ENCODE results near the gene DDX39B.
A peak's percentile ranks its signal among the peaks of the same experiment; 100 is the strongest.

Gene DDX39B

DNA sequence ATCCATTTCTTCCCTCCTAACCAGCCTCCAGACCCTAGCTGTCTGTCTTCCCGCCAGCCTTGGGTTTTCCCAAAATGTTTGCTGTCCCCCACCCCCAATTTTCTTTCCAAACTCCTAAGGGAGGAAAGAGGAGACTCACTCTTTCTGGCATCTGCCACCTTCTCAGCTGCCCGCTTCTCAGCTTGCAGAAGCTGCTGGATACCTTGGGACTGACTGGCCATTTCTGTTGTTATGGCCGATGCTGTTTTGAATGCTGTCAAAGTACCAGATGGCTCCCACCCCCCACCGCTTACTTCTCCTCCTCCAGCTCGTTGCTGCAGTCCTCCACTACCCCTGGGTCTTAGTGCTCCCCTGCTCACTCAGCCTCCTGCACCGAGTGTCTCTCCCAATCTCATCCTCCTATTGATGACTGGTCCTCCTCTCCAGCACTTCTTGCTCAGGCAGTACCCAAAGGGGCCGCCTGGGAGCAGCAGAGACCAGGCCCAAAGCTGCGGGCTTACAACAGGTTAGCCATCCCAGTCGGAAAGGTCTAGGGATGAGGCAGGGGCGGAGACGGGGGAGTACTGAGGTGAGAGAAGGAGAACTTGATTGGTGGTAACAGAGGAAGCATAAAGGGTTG lies 4.6 kb upstream of the DDX39B start, which contains the start of gene ATP6V1G2 (continued):
- TF ChIP-seq ZIC2 (tag by site-specific recombination; IDR thresholded peaks at IDR 0.05) (peak; percentile 44; the same call in 1 of the 2 replicates), KLF10 (tag by site-specific recombination; IDR thresholded peaks at IDR 0.05) (peak; percentile 37; the same call in 1 of the 2 replicates), ZNF157 (tag by site-specific recombination; IDR thresholded peaks at IDR 0.05) (no peak), ZNF2 (tag by site-specific recombination; IDR thresholded peaks at IDR 0.05) (peak; percentile 60; the same call in 1 of the 2 replicates), KLF7 (tag by site-specific recombination; IDR thresholded peaks at IDR 0.05; ENCODE audit: borderline replicate concordance) (no peak), ZNF654 (tag by site-specific recombination; IDR thresholded peaks at IDR 0.05; ENCODE audit: low read depth) (peak; percentile 99), ZNF223 (tag by site-specific recombination; IDR thresholded peaks at IDR 0.05) (no peak), ZNF501 (tag by site-specific recombination; IDR thresholded peaks at IDR 0.05) (peak; percentile 49; the same call in 1 of the 2 replicates), RBAK (tag by site-specific recombination; IDR thresholded peaks at IDR 0.05) (no peak), ZNF16 (tag by site-specific recombination; IDR thresholded peaks at IDR 0.05; ENCODE audit: low read depth) (no peak), SCRT1 (tag by site-specific recombination; IDR thresholded peaks at IDR 0.05; ENCODE audit: borderline replicate concordance) (peak; percentile 99), ZNF274 (IDR thresholded peaks at IDR 0.05; ENCODE audit: low read length) (no peak), ZNF274 (tag by site-specific recombination; IDR thresholded peaks at IDR 0.05; ENCODE audit: borderline replicate concordance) (no peak), ZEB2 (tag by site-specific recombination; IDR thresholded peaks at IDR 0.05) (peak; percentile 85; the same call in 1 of the 2 replicates), ZNF341 (tag by site-specific recombination; IDR thresholded peaks at IDR 0.05; ENCODE audit: low read depth) (no peak), ZNF785 (tag by site-specific recombination; IDR thresholded peaks at IDR 0.05) (no peak), ZNF214 (tag by site-specific recombination; IDR thresholded peaks at IDR 0.05; ENCODE audit: borderline replicate concordance) (no peak), ZNF843 (tag by site-specific recombination; IDR thresholded peaks at IDR 0.05) (no peak), ZFP69B (tag by site-specific recombination; IDR thresholded peaks at IDR 0.05) (0 out of 2 replicates have a peak, but pooled peaks have one; percentile 31), ZNF510 (tag by site-specific recombination; IDR thresholded peaks at IDR 0.05; ENCODE audit: insufficient replicate concordance) (no peak), SETDB1 (IDR thresholded peaks at IDR 0.05; ENCODE audit: insufficient read length, low read length) (no peak), ZNF473 (tag by site-specific recombination; IDR thresholded peaks at IDR 0.05) (no peak)
- TF ChIP-seq, protein P1, sequence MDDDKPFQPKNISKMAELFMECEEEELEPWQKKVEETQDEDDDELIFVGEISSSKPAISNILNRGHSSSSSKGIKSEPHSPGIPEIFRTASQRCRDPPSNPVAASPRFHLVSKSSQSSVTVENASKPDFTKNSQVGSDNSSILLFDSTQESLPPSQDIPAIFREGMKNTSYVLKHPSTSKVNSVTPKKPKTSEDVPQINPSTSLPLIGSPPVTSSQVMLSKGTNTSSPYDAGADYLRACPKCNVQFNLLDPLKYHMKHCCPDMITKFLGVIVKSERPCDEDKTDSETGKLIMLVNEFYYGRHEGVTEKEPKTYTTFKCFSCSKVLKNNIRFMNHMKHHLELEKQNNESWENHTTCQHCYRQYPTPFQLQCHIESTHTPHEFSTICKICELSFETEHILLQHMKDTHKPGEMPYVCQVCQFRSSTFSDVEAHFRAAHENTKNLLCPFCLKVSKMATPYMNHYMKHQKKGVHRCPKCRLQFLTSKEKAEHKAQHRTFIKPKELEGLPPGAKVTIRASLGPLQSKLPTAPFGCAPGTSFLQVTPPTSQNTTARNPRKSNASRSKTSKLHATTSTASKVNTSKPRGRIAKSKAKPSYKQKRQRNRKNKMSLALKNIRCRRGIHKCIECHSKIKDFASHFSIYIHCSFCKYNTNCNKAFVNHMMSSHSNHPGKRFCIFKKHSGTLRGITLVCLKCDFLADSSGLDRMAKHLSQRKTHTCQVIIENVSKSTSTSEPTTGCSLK (tag by site-specific recombination; IDR thresholded peaks at IDR 0.05) = no peak
- TF ChIP-seq, protein P2, sequence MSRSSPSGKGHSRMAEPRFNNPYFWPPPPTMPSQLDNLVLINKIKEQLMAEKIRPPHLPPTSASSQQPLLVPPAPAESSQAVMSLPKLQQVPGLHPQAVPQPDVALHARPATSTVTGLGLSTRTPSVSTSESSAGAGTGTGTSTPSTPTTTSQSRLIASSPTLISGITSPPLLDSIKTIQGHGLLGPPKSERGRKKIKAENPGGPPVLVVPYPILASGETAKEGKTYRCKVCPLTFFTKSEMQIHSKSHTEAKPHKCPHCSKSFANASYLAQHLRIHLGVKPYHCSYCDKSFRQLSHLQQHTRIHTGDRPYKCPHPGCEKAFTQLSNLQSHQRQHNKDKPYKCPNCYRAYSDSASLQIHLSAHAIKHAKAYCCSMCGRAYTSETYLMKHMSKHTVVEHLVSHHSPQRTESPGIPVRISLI (tag by site-specific recombination; IDR thresholded peaks at IDR 0.05) = no peak
- TF ChIP-seq, protein P3, sequence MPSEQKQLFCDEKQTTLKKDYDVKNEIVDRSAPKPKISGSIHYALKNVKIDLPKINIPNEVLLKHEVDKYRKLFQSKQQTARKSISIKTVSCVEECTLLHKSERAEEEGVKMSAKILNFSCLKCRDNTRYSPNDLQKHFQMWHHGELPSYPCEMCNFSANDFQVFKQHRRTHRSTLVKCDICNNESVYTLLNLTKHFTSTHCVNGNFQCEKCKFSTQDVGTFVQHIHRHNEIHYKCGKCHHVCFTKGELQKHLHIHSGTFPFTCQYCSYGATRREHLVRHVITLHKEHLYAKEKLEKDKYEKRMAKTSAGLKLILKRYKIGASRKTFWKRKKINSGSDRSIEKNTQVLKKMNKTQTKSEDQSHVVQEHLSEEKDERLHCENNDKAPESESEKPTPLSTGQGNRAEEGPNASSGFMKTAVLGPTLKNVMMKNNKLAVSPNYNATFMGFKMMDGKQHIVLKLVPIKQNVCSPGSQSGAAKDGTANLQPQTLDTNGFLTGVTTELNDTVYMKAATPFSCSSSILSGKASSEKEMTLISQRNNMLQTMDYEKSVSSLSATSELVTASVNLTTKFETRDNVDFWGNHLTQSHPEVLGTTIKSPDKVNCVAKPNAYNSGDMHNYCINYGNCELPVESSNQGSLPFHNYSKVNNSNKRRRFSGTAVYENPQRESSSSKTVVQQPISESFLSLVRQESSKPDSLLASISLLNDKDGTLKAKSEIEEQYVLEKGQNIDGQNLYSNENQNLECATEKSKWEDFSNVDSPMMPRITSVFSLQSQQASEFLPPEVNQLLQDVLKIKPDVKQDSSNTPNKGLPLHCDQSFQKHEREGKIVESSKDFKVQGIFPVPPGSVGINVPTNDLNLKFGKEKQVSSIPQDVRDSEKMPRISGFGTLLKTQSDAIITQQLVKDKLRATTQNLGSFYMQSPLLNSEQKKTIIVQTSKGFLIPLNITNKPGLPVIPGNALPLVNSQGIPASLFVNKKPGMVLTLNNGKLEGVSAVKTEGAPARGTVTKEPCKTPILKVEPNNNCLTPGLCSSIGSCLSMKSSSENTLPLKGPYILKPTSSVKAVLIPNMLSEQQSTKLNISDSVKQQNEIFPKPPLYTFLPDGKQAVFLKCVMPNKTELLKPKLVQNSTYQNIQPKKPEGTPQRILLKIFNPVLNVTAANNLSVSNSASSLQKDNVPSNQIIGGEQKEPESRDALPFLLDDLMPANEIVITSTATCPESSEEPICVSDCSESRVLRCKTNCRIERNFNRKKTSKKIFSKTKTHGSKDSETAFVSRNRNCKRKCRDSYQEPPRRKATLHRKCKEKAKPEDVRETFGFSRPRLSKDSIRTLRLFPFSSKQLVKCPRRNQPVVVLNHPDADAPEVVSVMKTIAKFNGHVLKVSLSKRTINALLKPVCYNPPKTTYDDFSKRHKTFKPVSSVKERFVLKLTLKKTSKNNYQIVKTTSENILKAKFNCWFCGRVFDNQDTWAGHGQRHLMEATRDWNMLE (tag by site-specific recombination; conservative IDR thresholded peaks at IDR 0.05; ENCODE audit: low read depth) = no peak
- TF ChIP-seq, protein P4, sequence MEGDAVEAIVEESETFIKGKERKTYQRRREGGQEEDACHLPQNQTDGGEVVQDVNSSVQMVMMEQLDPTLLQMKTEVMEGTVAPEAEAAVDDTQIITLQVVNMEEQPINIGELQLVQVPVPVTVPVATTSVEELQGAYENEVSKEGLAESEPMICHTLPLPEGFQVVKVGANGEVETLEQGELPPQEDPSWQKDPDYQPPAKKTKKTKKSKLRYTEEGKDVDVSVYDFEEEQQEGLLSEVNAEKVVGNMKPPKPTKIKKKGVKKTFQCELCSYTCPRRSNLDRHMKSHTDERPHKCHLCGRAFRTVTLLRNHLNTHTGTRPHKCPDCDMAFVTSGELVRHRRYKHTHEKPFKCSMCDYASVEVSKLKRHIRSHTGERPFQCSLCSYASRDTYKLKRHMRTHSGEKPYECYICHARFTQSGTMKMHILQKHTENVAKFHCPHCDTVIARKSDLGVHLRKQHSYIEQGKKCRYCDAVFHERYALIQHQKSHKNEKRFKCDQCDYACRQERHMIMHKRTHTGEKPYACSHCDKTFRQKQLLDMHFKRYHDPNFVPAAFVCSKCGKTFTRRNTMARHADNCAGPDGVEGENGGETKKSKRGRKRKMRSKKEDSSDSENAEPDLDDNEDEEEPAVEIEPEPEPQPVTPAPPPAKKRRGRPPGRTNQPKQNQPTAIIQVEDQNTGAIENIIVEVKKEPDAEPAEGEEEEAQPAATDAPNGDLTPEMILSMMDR (tag by site-specific recombination; IDR thresholded peaks at IDR 0.05) = peak; percentile 87
- TF ChIP-seq, protein P5, sequence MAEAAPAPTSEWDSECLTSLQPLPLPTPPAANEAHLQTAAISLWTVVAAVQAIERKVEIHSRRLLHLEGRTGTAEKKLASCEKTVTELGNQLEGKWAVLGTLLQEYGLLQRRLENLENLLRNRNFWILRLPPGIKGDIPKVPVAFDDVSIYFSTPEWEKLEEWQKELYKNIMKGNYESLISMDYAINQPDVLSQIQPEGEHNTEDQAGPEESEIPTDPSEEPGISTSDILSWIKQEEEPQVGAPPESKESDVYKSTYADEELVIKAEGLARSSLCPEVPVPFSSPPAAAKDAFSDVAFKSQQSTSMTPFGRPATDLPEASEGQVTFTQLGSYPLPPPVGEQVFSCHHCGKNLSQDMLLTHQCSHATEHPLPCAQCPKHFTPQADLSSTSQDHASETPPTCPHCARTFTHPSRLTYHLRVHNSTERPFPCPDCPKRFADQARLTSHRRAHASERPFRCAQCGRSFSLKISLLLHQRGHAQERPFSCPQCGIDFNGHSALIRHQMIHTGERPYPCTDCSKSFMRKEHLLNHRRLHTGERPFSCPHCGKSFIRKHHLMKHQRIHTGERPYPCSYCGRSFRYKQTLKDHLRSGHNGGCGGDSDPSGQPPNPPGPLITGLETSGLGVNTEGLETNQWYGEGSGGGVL (tag by site-specific recombination; IDR thresholded peaks at IDR 0.05) = peak; percentile 54
